Measurements from ENCODE around the gene COG3.

DNA sequence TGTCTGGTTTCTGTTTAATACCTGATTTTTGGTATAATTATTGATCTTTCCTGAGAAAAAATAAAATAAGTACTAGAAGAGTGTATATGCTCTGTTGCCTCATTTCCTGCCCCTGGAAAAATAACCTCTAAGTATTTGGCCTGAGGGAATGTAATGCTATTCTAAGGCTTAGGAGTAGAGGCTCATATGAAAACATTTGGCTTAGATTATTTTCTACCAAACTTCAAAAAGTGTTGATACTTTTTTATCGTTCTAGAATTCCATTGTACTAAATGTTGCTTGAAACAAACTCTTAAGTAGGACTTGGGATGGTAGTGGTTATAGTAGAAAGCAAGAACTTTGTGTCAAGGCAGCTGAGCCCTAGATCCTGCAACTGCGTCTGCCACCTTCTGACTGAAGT, 57.8 kb downstream of the COG3 start:
- TF ChIP-seq MXI1 (IDR thresholded peaks at IDR 0.05; ENCODE audit: borderline replicate concordance, low read depth, low read length) = no peak
- TF ChIP-seq CTCF (CRISPR knock-in tag; IDR thresholded peaks at IDR 0.05) = no peak
- TF ChIP-seq CREB1 (IDR thresholded peaks at IDR 0.05) = no peak
- TF ChIP-seq CREB1 (CRISPR knock-in tag; IDR thresholded peaks at IDR 0.05) = no peak
- no peak for TF ChIP-seq POLR2A (IDR thresholded peaks at IDR 0.05; ENCODE audit: insufficient read depth in 1 of 2, low read depth in 2 of 2, low read length in 2 of 2)
- TF ChIP-seq, protein P1, sequence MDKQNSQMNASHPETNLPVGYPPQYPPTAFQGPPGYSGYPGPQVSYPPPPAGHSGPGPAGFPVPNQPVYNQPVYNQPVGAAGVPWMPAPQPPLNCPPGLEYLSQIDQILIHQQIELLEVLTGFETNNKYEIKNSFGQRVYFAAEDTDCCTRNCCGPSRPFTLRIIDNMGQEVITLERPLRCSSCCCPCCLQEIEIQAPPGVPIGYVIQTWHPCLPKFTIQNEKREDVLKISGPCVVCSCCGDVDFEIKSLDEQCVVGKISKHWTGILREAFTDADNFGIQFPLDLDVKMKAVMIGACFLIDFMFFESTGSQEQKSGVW (CRISPR knock-in tag; IDR thresholded peaks at IDR 0.05; ENCODE audit: borderline replicate concordance) = no peak
- TF ChIP-seq NFE2L1 (CRISPR knock-in tag; IDR thresholded peaks at IDR 0.05; ENCODE audit: borderline replicate concordance) = no peak
- TF ChIP-seq ZNF10 (CRISPR knock-in tag; IDR thresholded peaks at IDR 0.05; ENCODE audit: borderline replicate concordance, low read depth) = no peak
- TF ChIP-seq, protein P2, sequence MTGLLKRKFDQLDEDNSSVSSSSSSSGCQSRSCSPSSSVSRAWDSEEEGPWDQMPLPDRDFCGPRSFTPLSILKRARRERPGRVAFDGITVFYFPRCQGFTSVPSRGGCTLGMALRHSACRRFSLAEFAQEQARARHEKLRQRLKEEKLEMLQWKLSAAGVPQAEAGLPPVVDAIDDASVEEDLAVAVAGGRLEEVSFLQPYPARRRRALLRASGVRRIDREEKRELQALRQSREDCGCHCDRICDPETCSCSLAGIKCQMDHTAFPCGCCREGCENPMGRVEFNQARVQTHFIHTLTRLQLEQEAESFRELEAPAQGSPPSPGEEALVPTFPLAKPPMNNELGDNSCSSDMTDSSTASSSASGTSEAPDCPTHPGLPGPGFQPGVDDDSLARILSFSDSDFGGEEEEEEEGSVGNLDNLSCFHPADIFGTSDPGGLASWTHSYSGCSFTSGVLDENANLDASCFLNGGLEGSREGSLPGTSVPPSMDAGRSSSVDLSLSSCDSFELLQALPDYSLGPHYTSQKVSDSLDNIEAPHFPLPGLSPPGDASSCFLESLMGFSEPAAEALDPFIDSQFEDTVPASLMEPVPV (CRISPR knock-in tag; IDR thresholded peaks at IDR 0.05) = no peak
- TF ChIP-seq, protein P3, sequence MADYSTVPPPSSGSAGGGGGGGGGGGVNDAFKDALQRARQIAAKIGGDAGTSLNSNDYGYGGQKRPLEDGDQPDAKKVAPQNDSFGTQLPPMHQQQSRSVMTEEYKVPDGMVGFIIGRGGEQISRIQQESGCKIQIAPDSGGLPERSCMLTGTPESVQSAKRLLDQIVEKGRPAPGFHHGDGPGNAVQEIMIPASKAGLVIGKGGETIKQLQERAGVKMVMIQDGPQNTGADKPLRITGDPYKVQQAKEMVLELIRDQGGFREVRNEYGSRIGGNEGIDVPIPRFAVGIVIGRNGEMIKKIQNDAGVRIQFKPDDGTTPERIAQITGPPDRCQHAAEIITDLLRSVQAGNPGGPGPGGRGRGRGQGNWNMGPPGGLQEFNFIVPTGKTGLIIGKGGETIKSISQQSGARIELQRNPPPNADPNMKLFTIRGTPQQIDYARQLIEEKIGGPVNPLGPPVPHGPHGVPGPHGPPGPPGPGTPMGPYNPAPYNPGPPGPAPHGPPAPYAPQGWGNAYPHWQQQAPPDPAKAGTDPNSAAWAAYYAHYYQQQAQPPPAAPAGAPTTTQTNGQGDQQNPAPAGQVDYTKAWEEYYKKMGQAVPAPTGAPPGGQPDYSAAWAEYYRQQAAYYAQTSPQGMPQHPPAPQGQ (CRISPR knock-in tag; IDR thresholded peaks at IDR 0.05; ENCODE audit: borderline replicate concordance) = no peak
- TF ChIP-seq NFAT5 (CRISPR knock-in tag; IDR thresholded peaks at IDR 0.05) = no peak
- TF ChIP-seq ADNP (CRISPR knock-in tag; IDR thresholded peaks at IDR 0.05) = no peak
